Measurements from ENCODE around the gene GABBR1.

GABBR1 gene

GRCh38 chr6:29620630-29621029, 12.4 kb downstream of the GABBR1 start:
- DNase-seq (ENCODE audit: low read depth in 2 of 2), result no peak

GRCh38 chr6:29619578-29620160, 13.3 kb downstream of the GABBR1 start:
- no peak for DNase-seq (ENCODE audit: low read depth in 2 of 2)

- no peak for DNase-seq (ENCODE audit: low read depth in 2 of 2)
Observed at GRCh38 chr6:29617782-29618554, 15.0 kb downstream of the GABBR1 start.

GRCh38 chr6:29611426-29611825, 21.6 kb downstream of the GABBR1 start:
- no peak for DNase-seq (ENCODE audit: low read depth in 2 of 2)

- no peak for DNase-seq (ENCODE audit: low read depth in 2 of 2)
Observed at GRCh38 chr6:29610540-29610939, 22.4 kb downstream of the GABBR1 start.

GRCh38 chr6:29608131-29608530, 24.9 kb downstream of the GABBR1 start:
- DNase-seq (ENCODE audit: low read depth in 2 of 2), result no peak

GRCh38 chr6:29603930-29604329, 29.1 kb downstream of the GABBR1 start:
- DNase-seq (ENCODE audit: low read depth in 2 of 2), result no peak

GRCh38 chr6:29603456-29603855, 29.5 kb downstream of the GABBR1 start:
- DNase-seq (ENCODE audit: low read depth in 2 of 2), result no peak

- no peak for DNase-seq (ENCODE audit: low read depth in 2 of 2)
Observed at GRCh38 chr6:29602564-29603361, 30.2 kb downstream of the GABBR1 start.

GRCh38 chr6:29598172-29598747, 34.7 kb downstream of the GABBR1 start:
- DNase-seq (ENCODE audit: low read depth in 2 of 2), result no peak

GRCh38 chr6:29597184-29597583, 35.8 kb downstream of the GABBR1 start:
- DNase-seq (ENCODE audit: low read depth in 2 of 2), result no peak

GRCh38 chr6:29596381-29596900, 36.5 kb downstream of the GABBR1 start:
- no peak for DNase-seq (ENCODE audit: low read depth in 2 of 2)

- DNase-seq (ENCODE audit: low read depth in 2 of 2), result no peak
Observed at GRCh38 chr6:29593199-29593855, 39.7 kb downstream of the GABBR1 start.

- no peak for DNase-seq (ENCODE audit: low read depth in 2 of 2)
Observed at GRCh38 chr6:29591677-29592076, 41.3 kb downstream of the GABBR1 start.

GRCh38 chr6:29590218-29590808, 42.7 kb downstream of the GABBR1 start:
- no peak for DNase-seq (ENCODE audit: low read depth in 2 of 2)

GRCh38 chr6:29589423-29590048, 43.4 kb downstream of the GABBR1 start:
- peak in 1 of 2 donors; percentile 34 for DNase-seq (ENCODE audit: low read depth in 2 of 2)

GRCh38 chr6:29584821-29585220, 48.2 kb downstream of the GABBR1 start, which contains the start of gene OR2H2:
Gene OR2H2, plus strand, starts transcription at chr6:29585121. Its CDS starts 2,824 bp downstream, at chr6:29587945.
- DNase-seq (ENCODE audit: low read depth in 2 of 2), result no peak

GRCh38 chr6:29577544-29577943, 55.4 kb downstream of the GABBR1 start:
- no peak for DNase-seq (ENCODE audit: low read depth in 2 of 2)

GRCh38 chr6:29576056-29576455, 56.9 kb downstream of the GABBR1 start:
- DNase-seq (ENCODE audit: low read depth in 2 of 2), result no peak

GRCh38 chr6:29567991-29568390, 65.0 kb downstream of the GABBR1 start:
- no peak for DNase-seq (ENCODE audit: low read depth in 2 of 2)

- DNase-seq (ENCODE audit: low read depth in 2 of 2), result no peak
Observed at GRCh38 chr6:29567541-29567940, 65.4 kb downstream of the GABBR1 start.
